ENCODE results near the gene PCP2. TPM values are rescaled to one million over a fixed set of nuclear protein-coding genes. Genes with fewer than 3 reads are reported as not detected.

Gene PCP2
- total and polyA plus RNA-seq, 2 of the 13 experiments (the other 11 are each of a cell fraction or from before 2014, with no cell fraction given) = 0.62 TPM; not detected in 1

GRCh38 chr19:7636691-7637373 is 3.3 kb upstream of the PCP2 start, which contains the start of gene STXBP2 (continued):
- TF ChIP-seq IKZF1 (IDR thresholded peaks at IDR 0.05) = no peak
- TF ChIP-seq ZNF30 (CRISPR knock-in tag; IDR thresholded peaks at IDR 0.05) = no peak; the same call in 1 of the 2 replicates
- TF ChIP-seq ZNF580 (CRISPR knock-in tag; IDR thresholded peaks at IDR 0.05; ENCODE audit: borderline replicate concordance, low read depth) = no peak
- TF ChIP-seq ZNF431 (CRISPR knock-in tag; IDR thresholded peaks at IDR 0.05; ENCODE audit: borderline replicate concordance, low read depth) = 0 out of 2 replicates have a peak, but pooled peaks have one; percentile 61
- no peak for TF ChIP-seq TFAP4 (IDR thresholded peaks at IDR 0.05; ENCODE audit: borderline replicate concordance, low read depth)
- TF ChIP-seq GATA4 (IDR thresholded peaks at IDR 0.05; ENCODE audit: borderline replicate concordance, low read depth) = peak; percentile 66
- TF ChIP-seq CHD2 (IDR thresholded peaks at IDR 0.05; ENCODE audit: low read depth, low read length) = no peak
- TF ChIP-seq PAX8 (CRISPR knock-in tag; IDR thresholded peaks at IDR 0.05; ENCODE audit: borderline replicate concordance) = no peak
- no peak for TF ChIP-seq FOXP1 (IDR thresholded peaks at IDR 0.05)
- no peak for TF ChIP-seq FOXP1 (CRISPR knock-in tag; IDR thresholded peaks at IDR 0.05)
- TF ChIP-seq ZNF574 (CRISPR knock-in tag; IDR thresholded peaks at IDR 0.05) = peak; percentile 55; the same call in 1 of the 2 replicates
- no peak for TF ChIP-seq ZBTB7A (CRISPR knock-in tag; IDR thresholded peaks at IDR 0.05)
- peak; percentile 72; the same call in 1 of the 2 replicates for TF ChIP-seq SPEN (CRISPR knock-in tag; IDR thresholded peaks at IDR 0.05; ENCODE audit: low read depth)
- no peak for TF ChIP-seq REPIN1 (CRISPR knock-in tag; IDR thresholded peaks at IDR 0.05; ENCODE audit: borderline replicate concordance, low read depth)
- no peak for TF ChIP-seq ZNF256 (CRISPR knock-in tag; conservative IDR thresholded peaks at IDR 0.05)
- no peak; the same call in 1 of the 2 replicates for TF ChIP-seq ZBTB46 (CRISPR knock-in tag; IDR thresholded peaks at IDR 0.05; ENCODE audit: borderline replicate concordance)
- TF ChIP-seq REST (IDR thresholded peaks at IDR 0.05; ENCODE audit: borderline replicate concordance in 1 of 2, low read depth in 1 of 2, low read length in 2 of 2) = no peak
- no peak for TF ChIP-seq ZNF644 (CRISPR knock-in tag; IDR thresholded peaks at IDR 0.05; ENCODE audit: low read depth)
